Measurements from ENCODE around the gene RIN3. TPM values are rescaled to one million over a fixed set of nuclear protein-coding genes. Genes with fewer than 3 reads are reported as not detected.

Gene RIN3
- total RNA-seq, 1 experiment from 2014 or later: 2.4 TPM

GRCh38 chr14:92581206-92581605, 67.6 kb downstream of the RIN3 start:
- H3K4me1 ChIP-seq (ENCODE audit: insufficient read depth, low read length, poor library complexity, severe bottlenecking): no peaks in the 10 kb centered on the region
- TF ChIP-seq CTCF (conservative IDR thresholded peaks at IDR 0.05; ENCODE audit: low read depth, low read length) (no peak), EZH2 (IDR thresholded peaks at IDR 0.05; ENCODE audit: borderline replicate concordance, low read depth, low read length, poor library complexity, severe bottlenecking) (no peak)
- H3K27ac ChIP-seq (ENCODE audit: low read depth, low read length, poor library complexity, severe bottlenecking): no peak overlapping the region
- intact Hi-C loops (cut with micrococcal nuclease; ENCODE audit: unreplicated experiment): no loop called here
- POLR2A ChIA-PET (ENCODE audit: low non-redundant PET): no interaction called here
- no peaks in the 10 kb centered on the region for H3K9me3 ChIP-seq (ENCODE audit: low read depth, low read length, poor library complexity, severe bottlenecking)
- no peaks in the 10 kb centered on the region for H3K27me3 ChIP-seq (replicated peaks; ENCODE audit: insufficient read depth, low read depth, low read length, poor library complexity)
- H3K4me3 ChIP-seq (ENCODE audit: low read depth, low read length, poor library complexity, severe bottlenecking): no peak overlapping the region
- H3K36me3 ChIP-seq (ENCODE audit: insufficient read depth, low read length, poor library complexity, severe bottlenecking): no peaks in the 10 kb centered on the region
- CTCF ChIA-PET: no interaction called here
- no TSS peak for BruUV-seq (replicated peaks)
- DNase-seq (ENCODE audit: low spot score): no peak

GRCh38 chr14:92581966-92582566, 68.5 kb downstream of the RIN3 start:
- Histone ChIP-seq H3K36me3 (ENCODE audit: insufficient read depth, low read length, poor library complexity, severe bottlenecking) (no peaks in the 10 kb centered on the region), H3K27ac (ENCODE audit: low read depth, low read length, poor library complexity, severe bottlenecking) (no peak overlapping the region), H3K4me1 (ENCODE audit: insufficient read depth, low read length, poor library complexity, severe bottlenecking) (no peaks in the 10 kb centered on the region), H3K9me3 (ENCODE audit: low read depth, low read length, poor library complexity, severe bottlenecking) (no peaks in the 10 kb centered on the region), H3K4me3 (ENCODE audit: low read depth, low read length, poor library complexity, severe bottlenecking) (no peak overlapping the region), H3K27me3 (replicated peaks; ENCODE audit: insufficient read depth, low read depth, low read length, poor library complexity) (no peaks in the 10 kb centered on the region)
- ChIA-PET POLR2A (ENCODE audit: low non-redundant PET) (no interaction called here), CTCF (no interaction called here)
- no peak for TF ChIP-seq CTCF (conservative IDR thresholded peaks at IDR 0.05; ENCODE audit: low read depth, low read length)
- no peak for TF ChIP-seq EZH2 (IDR thresholded peaks at IDR 0.05; ENCODE audit: borderline replicate concordance, low read depth, low read length, poor library complexity, severe bottlenecking)
- no TSS peak for BruUV-seq (replicated peaks)
- DNase-seq (ENCODE audit: low spot score): no peak
- intact Hi-C loops (cut with micrococcal nuclease; ENCODE audit: unreplicated experiment): no loop called here

GRCh38 chr14:92582706-92583452, 69.3 kb downstream of the RIN3 start:
- CTCF ChIA-PET: no interaction called here

More at GRCh38 chr14:92582706-92583452, 69.3 kb downstream of the RIN3 start:
- no TSS peak for BruUV-seq (replicated peaks)
- Histone ChIP-seq H3K4me3 (ENCODE audit: low read depth, low read length, poor library complexity, severe bottlenecking) (no peak overlapping the region), H3K27ac (ENCODE audit: low read depth, low read length, poor library complexity, severe bottlenecking) (no peak overlapping the region), H3K36me3 (ENCODE audit: insufficient read depth, low read length, poor library complexity, severe bottlenecking) (no peaks in the 10 kb centered on the region), H3K4me1 (ENCODE audit: insufficient read depth, low read length, poor library complexity, severe bottlenecking) (no peaks in the 10 kb centered on the region), H3K9me3 (ENCODE audit: low read depth, low read length, poor library complexity, severe bottlenecking) (no peaks in the 10 kb centered on the region), H3K27me3 (replicated peaks; ENCODE audit: insufficient read depth, low read depth, low read length, poor library complexity) (no peaks in the 10 kb centered on the region)
- DNase-seq (ENCODE audit: low spot score): no peak
- TF ChIP-seq EZH2 (IDR thresholded peaks at IDR 0.05; ENCODE audit: borderline replicate concordance, low read depth, low read length, poor library complexity, severe bottlenecking): no peak
- no peak for TF ChIP-seq CTCF (conservative IDR thresholded peaks at IDR 0.05; ENCODE audit: low read depth, low read length)
- POLR2A ChIA-PET (ENCODE audit: low non-redundant PET): no interaction called here
- intact Hi-C loops (cut with micrococcal nuclease; ENCODE audit: unreplicated experiment): no loop called here
